NCI-H774 (cell line): ENCODE measurements around the gene ARL8A.
"Not testable (repeated sequence)": the region's sequence is repeated elsewhere in the genome, so short reads cannot be mapped to it uniquely, and the experiment has no call there.

Source experiments
- DNase-seq: peaks from one replicate; lab custom pipeline; 2025; lab: John Stamatoyannopoulos, UW

Gene ARL8A

DNA sequence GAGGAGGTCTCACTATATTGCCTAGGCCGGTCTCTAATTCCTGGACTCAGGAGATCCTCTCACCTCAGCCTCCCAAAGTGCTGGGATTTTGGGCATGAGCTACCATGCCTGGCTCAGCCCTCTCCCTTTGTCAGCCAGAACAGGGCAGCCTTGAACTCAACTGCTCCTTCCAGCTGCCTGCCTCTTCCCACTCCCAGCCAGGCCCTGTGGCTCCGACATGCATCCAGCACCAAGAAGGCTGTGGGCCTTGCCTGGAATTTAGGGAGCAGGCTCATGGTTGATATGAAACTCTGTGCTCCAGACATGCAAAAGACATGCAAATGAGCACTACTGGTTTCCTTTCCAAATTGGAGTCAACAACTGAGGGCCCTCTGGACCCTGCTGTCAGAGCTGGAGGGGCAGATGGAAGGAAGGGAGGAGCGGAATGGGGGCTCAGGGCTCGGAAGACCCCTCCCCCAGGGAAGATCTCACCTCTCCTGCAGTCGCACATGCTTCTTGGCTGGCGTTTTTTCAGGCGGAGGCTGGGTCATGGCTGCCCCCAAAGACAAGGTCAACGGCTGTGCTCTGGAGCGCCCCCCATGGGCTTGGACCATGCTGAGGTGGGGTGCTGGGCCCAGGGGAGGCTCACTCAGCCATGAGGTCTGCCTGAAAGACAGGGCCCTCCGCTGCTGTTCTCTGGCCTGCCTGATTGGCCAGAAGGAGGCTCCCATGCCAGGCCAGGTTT is 14.4 kb upstream of the ARL8A start:
- DNase-seq: no peak

DNA sequence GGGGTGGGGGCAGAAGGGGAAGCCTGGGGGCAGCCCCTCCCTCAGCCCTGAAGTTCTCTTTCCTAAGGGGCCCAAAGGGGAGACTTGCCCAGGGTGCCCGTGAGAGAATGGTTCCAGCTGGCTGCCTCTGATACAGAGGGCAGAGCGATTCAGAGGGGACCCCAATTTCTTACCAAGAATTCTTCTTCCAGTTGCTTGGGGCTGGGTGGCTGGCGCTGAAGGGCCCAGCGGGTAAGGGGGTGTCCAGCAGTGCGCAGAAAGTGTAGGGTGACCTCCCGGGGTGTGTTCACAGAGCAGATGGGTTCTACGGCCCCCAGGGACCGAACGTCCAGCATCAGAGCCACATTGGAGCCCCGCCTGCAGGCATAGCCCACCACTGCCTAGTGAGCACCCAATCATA is 13.4 kb upstream of the ARL8A start:
- DNase-seq: no peak

DNA sequence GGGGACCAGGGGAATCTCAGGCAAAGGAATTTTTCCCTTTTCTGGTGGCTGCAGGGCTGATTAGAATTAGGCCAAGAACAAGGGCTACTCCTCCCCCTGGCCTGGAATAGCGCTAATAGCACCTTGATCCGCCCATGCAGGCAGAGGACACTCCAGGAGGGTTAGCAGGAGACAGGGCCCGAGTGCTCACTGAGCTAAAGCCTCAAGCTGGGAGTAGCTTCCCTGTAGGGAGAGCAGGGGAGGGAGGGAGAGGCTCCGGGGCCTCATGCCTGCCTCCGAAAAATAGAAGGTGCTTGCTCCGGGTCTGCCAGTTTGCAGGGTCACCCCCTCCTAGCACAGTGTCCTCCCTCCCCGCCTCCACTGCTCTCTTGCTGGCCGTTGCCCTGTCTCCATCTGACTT is 12.1 kb upstream of the ARL8A start:
- DNase-seq: no peak

DNA sequence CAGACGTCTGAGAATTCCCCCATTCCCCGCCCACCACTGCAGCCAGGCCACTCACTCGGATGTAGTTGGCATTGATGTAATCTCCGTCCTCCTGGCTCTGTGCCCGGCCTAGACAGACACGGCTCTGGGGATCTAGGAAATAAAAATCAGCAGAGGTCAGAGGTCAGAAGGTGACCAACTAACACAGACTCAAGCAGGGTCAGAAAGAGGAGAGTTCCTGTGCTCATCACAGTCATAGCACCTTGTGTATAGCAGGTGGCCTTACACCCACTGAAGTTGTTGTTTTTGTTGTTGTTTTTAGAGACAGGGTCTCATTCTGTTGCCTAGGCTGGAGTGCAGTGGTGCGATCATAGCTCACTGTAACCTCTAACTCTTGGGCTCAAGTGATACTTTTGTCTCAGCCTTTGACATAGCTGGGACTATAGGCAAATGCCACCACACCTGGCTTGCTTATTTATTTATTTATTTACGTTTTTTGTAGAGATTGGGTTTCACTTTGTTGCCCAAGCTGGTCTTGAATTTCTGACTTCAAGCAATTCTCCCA is 11.0 kb upstream of the ARL8A start:
- no peak for DNase-seq

DNA sequence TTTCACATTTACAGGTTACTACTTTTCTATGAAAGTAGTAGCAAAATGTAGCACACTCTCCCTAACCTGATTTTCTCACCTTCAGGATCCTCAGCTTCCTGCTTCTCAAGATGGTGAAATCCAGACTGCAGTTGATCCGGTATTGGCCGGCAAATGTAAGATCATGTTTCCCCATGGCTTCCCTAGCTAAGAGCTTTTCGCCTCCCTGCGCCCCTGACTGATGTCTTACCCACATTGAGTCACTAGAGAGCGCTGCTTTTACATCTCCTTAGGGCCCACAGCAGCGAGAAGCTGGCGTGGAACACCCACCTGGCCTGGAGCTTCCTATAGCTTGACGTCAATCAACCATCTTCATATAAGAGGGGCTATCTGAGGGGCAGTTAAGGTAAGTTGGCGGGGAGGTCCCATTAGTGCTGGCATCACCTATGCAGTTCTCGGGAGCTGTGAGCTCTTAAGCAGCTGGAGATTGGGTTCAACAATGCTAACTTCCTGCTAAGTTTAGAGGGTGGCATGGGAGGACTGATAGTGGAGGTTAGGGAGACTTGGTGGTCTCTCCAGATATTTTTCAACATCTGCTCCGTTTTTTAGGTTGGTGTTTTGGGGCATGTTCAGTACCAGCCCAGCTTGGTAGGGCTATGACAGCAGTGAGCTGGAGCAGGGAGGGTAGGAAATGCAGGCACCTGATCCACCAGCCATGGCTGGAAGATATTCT is 10.4 kb upstream of the ARL8A start:
- peak; percentile 48 for DNase-seq

DNA sequence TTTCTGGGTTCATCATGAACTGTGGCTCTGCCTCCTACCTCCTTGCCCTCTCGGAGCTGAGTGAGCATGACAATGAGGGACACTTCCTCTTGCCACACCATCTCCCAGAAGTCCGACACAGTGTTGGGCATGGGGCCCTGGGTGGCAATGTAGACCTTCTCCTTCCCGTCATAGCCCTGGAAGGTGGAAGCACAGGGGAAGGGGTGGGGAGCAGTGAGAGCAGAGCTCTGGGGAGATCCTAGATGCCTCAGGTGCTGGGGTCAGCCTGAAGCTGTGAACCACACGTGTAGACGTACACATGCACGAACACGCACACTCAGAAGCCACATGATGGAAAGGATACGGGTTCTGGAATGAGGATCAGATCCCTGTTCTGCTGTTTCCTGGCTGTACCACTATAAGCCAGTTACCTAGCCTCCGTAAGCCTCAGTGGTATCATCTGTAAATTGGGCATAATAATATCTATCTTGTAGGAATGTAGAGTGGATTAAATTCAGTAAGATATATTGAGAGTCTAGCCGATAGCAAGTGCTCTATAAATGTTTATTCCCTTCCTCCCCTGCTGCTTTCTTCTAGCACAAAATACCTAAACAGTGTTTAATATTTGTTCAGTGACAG is 9.7 kb upstream of the ARL8A start:
- no peak for DNase-seq

DNA sequence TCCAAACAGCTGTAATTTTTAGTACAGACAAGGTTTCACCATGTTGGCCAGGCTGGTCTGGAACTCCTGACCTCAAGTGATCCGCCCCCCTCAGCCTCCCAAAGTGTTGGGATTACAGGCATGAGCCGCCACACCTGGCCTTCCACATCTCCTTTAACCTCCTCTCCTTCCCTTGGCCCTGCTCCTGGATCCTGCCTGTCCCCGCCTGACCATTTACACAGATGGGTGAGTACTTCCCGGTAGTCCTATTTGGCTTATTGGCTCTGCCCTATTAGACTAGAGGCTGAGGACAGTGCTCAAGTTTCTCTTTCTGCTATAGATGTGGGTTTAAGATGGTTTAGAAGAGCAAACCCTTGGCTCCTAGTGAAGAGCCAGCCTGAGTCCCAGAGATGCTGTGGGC is 8.7 kb upstream of the ARL8A start:
- no peak for DNase-seq

DNA sequence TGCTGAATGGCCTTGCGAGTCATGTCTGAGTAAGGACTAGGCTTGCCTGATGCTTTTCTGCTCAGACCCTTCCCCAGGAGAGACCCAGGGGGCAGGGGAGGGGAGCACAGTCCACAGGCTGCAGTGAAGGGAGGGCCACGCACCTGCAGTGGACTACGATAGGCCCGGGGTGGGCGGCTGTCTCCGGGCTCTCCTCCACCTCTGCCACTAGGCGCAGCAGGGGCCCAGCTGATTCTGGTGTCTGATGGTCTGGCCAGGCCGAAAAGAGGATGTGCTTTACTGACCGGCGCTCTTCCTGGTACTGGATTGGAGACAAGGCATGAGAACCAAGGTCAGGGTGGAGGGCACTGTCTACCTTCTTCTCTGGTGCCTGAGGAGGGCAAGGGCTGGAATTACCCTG is 7.9 kb upstream of the ARL8A start:
- no peak for DNase-seq

DNA sequence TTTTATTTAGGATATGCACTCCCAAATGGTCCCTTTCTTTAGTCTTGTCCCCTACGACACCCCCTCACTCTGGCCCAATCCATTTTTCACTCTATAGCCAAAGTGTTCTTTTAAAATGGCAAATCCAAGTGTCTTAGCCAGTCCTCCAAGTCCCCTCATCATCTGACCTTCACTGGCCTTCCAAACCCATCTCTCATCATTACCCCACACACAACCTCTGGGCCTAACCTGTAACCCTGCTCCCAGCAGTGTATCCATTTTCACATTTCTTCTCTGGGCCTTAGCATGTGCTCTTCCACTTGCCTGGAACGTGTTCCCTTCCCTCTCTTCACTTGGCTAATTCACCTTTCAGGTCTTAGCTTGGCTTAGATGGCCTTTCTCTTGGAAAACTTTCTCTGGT is 6.5 kb upstream of the ARL8A start:
- DNase-seq: no peak

DNA sequence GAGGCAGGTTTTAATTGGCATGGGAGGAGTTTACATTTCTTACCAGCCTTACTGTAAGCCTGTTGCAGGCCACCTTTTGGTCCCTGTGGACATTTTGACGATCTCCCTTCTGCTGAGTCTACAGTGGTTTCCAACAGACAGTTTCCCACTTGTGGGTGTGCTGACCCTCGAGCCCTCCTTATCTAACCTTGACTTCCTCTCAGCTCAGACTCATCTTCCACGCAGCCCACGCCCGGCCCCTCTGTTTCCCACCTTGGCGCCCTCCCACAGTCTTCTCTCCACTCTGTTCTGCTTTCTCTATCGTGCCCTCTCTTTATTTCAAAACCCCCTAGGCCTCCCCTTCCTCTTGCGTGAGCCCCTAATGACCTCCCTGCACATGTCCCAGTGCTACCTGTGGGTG is 6.1 kb upstream of the ARL8A start:
- DNase-seq: no peak

DNA sequence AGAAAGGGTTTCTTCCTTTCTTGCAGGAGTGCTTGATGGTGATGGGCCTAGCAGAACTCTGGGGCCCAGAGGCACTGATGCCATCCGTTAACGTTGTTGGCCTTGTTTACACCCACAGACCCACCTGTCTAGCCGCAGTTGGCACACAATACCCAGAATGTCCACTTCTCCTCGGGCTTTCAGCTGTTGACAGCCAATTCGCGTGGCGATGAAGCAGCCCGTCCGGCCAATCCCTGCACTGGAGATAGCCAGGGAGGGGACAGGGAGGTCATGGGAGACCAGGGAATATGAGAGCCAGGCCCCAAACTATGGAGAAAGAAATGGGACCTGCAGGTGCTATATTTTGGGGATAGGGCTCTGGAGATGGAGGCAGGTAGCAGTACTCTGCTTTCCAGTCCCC is 5.7 kb upstream of the ARL8A start:
- no peak for DNase-seq

DNA sequence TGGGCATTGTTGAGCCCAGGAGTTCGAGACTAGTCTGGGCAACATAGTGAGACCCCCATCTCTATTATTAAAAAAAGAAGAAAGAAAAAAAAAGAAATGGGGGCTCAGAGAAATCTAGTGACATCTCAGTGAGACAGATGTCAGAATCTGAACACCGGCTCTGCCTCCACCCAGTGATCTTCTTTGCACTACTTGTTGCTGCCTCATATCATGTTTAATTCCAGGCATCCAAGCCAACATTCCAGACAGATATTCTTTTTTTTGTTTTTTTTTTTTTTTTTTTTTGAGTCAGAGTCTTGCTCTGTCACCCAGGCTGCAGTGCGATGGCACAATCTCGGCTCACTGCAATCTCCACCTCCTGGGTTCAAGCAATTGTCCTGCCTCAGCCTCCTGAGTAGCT is 5.0 kb upstream of the ARL8A start:
- no peak for DNase-seq

DNA sequence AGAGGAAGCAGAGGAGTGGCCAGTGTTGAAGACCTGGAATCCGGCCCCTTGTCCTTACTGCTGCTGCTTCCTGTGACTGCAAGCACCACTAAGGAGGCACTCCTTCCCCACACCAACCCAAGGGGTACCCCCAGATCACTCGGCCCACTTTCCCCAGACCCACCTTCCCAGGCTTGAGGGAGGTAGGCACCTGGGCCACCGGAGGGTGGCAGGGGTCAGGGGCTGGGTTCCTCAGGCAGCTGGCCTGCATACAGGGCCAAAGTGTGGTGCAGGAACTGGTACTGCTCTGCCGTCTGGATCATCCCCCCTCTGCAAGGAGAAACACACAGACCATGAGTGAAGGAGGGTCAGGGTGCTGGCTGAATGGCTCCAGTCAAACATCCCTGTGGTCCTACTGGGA is 3.9 kb upstream of the ARL8A start:
- no peak for DNase-seq

DNA sequence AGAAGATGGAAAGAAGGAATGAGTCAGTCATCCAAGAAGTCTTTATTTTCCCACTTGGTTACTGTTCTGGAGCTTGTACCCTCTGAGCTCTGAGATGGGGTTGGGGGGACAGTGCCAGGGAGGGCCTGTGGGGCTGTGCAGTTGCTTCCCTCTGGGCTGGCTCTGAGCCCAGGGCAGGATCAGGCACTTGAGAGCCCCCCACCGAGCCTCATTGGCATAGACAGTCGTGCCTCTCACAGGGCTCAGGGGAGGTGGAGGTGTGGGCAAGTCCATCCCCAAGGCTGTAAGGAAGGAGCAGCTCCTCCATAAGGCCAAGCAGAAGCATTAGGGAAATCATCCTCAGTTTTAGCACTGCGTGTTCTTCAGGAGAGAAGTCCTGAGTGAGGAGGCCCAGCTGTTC is 2.5 kb upstream of the ARL8A start:
- DNase-seq: no peak

DNA sequence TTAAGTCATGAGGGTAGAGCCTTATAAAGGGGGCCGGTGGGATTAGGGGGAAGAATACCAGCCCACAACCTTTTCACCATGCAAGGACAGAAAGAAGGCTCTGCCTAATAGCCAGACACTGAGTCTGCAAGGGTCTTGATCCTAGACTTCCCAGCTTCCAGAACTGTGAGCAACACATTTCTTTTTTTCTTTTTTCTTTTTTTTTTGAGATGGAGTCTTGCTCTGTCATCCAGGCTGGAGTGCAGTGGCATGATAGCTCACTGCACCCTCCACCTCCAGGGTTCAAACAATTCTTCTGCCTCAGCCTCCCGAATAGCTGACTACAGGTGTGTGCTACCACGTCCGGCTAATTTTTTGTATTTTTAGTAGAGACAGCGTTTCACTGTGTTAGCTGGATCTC is 1.7 kb upstream of the ARL8A start:
- no peak for DNase-seq

DNA sequence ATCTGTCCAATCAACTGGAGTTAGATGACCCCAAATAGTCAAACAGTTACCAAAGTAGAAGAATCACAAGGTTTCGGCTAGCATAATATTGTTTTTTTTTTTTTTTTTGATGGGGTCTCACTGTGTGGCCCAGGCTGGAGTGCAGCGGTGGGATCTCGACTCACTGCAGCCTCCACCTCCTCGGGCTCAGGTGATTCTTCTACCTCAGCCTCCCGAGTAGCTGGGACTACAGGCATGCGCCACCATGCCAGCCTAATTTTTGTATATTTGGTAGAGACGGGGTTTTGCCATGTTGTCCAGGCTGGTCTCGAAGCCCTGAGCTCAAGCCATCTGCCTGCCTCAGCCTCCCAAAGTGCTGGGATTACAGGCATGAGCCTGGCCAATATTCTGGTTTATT is 1.2 kb upstream of the ARL8A start:
- not testable (repeated sequence) for DNase-seq

DNA sequence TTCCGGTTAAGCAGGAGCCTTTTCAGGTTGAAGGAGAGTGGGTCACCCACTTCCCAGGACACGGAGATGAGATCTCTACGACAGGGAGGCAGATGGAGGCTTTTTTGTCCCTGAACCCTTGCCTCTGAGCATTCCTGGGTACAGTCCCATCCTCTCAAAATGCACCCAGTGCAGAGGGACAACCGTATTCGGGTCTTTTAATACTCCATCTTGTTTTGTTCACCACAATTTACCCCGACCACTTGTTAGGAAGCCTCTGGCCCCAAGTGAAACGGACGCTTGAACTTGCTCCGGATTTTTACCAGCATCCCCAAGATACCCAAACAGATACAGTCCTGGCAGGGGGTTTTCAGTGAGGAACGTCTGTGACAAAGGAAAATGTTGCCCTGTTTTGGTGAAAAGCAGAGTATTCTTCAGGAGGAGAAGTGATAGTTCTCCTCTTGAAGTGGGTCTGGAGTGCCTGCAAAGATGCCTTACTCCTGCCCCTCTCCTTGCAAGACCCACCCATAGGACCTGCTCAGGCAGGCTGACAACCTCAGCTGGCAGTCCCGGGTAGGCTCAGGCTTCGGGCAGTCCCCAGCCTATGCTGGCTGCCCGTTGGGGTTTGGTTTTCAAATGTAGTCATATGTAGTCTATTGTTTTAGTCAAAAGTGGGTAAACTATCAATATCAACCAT is 669 bp upstream of the ARL8A start:
- no peak for DNase-seq

DNA sequence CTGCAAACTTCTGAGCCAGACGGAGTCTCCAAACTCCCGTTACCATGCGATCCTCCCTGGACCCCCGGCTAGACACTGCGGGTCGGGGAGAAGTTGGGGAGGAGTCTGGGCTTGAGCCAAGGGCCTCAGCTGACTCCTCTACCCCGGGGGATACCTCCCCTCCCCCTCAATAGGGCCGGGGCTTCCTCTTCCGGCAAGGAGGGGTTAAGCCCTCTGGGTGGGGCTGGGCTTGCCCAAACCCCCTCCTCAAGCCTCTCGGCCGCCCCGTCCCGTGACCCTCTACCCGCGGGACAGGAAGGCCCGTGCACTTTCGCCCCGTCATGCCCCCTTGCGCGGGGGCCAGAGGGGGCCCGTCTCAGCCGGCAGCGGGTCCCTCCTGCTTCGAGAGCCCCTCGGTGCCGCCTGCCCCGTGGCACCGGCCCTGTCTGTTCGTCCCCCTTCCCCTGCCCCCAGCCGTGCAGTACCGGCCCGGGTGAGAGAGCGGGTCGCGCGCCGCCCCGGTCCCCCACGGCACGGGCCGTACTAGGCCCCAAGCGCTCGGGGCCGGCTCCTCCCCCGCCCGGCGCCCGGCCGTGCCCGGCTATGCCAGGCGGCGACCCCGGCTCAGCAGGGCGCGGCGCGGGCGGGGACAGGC is 652 bp downstream of the ARL8A start:
- DNase-seq: no peak

DNA sequence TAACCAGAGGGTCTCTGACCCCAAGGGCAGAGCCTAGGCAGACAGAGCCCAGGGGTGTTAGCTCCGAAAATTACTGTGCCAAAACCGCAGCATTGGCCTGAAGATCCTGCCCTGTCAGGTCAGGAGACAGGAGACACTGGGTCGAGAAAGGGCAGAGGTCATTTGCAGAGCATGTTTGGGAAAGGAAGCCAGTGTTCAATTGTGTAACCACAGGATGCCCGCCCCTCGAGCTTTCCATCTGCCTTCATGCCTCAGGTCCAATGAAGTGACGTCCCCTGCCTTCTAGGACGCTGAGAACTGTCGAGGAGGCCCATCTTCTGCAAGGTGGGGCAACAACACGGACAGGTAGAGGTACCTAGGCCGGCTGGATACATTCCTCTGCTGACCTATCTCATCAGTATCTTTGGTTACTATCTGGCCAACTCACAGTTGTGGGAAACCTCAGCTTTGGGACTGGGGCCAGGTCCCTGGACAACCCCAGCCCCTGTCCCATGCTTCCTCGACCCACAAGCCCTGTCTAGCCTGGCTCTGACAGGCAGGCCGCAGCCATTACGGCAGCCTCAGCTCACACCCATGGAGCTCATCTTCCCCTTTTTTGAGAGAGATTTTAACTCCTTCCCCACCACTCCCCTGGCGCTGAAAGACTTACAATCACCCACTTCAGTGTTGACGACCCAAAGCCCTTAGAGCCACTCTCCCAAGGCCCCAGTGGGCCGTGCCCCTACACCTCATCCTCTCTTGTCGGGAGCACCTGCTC is 1.3 kb downstream of the ARL8A start:
- no peak for DNase-seq

DNA sequence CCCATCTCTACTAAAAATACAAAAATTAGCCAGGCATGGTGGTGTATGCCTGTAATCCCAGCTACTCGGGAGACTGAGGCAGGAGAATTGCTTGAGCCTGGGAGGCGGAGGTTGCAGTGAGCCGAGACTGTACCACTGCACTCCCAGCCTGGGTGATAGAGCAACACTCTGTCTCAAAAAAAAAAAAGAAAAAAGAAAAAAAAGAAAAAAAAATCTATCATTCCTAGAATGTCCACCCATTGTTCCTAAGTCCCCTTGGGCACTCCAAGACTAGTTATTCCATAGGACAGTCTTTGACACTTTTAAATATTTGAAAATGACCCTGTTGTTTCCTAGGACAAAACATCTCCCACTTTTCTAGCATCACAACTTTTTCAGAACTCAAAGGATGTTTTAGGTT is 3.1 kb downstream of the ARL8A start:
- DNase-seq: not testable (repeated sequence)

DNA sequence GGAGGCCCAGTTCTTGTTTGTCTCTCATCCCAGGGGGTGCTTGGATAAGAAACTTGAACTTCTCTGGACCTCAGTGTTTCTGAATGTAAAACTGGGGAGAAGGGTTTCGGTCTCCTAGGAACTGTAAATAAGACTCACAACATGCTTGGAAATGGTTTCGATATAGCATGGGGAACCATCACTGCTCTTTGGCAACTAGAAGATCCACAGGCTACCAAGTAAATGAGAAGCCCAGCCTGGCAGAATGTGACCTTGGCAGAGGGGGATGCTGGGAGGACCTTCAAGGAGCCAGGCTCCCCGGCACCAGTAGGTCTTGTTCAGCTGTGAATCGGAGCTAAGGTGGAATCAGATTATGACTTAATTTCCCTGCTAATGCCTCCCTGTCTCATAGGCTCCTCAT is 3.7 kb downstream of the ARL8A start:
- DNase-seq: no peak
